Measurements from ENCODE around the gene M1AP.

GRCh38 chr2:74593826-74594772, 54.0 kb downstream of the M1AP start:
- no peak for TF ChIP-seq CTCF (IDR thresholded peaks at IDR 0.05)
- no peak for TF ChIP-seq POLR2A (IDR thresholded peaks at IDR 0.05)
- no peak for TF ChIP-seq EP300 (IDR thresholded peaks at IDR 0.05)
- TF ChIP-seq POLR2AphosphoS5 (IDR thresholded peaks at IDR 0.05), result no peak

All from sigmoid colon (tissue), 4 donors.